Measurements from ENCODE around the gene TMC1.
"Not testable (repeated sequence)": the region's sequence is repeated elsewhere in the genome, so short reads cannot be mapped to it uniquely, and the experiment has no call there.

Gene TMC1

DNA sequence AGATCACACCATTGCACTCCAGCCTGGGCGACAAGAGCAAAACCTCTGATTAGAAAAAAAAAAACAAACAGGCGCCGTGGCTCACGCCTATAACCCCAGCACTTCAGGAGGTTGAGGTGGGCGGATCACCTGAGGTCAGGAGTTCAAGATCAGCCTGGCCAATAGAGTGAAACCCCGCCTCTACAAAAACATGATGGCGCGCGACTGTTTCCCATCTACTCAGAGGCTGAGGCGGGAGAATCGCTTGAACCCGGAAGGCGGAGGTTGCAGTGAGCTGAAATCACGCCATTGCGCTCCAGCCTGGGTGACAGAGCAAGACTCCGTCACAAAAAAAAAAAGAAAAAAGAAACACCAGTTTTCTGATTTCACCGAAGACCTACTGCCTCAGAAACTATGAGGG is at the start of gene TMC1:
Gene TMC1, plus strand, starts transcription at position 193 of the 400 bp plus-strand sequence. CDS start 127,041 bp downstream, outside the sequence.
- DNase-seq = not testable (repeated sequence)

DNA sequence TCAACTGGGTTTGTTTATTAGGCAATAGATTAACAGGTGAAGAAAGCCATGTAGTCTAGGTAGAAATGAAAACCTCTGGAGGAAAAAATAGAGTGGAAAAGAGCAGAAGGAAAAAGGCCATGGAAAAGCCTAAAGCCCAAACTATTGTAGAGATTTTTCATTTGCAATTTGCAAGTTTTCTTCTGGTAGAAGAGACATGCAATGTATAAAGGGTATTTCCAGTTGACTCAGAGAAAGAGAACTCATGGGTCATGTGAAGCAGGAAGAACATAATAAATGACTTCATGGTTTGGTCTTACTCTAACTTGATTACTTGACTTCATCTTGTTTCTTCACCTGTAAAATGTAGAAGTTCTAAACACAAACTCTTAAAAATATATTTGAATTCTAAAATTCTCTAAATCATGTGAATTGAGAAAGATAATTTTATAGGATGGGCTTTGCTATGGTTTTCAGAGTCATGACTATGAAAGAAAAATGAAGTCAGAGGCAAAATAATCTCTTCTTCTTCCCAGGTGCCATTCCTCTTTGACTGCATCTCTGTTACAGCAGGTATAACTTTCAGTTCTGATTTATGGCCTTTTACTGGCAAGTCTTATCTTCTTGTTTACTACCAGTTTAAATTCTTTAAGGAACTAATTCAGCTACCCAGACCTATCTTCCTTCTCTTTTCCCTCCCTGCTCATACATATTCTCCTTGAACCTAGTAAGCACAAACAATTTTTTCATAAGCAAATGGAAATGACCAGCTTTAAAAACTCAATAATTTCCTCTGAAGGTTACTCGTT is 47.7 kb upstream of the TMC1 start:
- DNase-seq = no peak

DNA sequence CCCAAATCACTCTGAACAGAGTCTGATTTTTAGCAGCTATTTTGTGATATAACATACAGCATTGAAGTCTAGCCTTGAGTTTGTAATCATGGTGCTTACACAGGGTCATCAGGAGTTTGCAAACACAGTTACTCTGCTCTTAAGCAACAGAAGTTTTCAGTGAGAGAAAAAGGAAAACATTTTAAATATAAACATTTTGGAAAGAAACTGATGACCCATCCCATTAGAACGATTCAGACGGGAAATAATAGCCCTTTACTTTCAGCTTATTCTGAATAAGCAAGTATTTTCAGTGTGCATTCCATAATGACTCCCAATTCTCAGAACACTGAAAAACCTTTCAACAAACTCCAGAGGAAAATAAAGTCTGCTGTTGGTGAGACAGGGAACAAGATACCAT is 46.7 kb upstream of the TMC1 start:
- no peak for DNase-seq

DNA sequence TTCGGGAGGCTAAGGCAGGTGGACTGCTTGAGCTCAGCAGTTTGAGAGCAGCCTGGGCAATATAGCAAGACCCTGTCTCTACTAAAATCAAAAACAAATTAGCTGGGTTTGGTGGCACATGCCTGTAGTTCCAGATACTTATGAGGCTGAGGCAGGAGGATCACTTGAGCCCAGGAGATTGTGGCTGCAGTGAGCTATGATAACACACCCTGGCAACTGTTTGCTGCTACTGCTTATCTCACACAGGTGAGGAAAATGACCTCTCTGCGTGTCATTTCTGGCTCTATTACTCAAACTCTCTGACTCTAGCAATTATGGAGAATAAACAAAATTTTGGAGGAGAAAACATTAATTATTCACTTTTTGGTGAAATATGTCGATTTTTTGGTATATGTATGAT is 45.3 kb upstream of the TMC1 start:
- no peak for DNase-seq

DNA sequence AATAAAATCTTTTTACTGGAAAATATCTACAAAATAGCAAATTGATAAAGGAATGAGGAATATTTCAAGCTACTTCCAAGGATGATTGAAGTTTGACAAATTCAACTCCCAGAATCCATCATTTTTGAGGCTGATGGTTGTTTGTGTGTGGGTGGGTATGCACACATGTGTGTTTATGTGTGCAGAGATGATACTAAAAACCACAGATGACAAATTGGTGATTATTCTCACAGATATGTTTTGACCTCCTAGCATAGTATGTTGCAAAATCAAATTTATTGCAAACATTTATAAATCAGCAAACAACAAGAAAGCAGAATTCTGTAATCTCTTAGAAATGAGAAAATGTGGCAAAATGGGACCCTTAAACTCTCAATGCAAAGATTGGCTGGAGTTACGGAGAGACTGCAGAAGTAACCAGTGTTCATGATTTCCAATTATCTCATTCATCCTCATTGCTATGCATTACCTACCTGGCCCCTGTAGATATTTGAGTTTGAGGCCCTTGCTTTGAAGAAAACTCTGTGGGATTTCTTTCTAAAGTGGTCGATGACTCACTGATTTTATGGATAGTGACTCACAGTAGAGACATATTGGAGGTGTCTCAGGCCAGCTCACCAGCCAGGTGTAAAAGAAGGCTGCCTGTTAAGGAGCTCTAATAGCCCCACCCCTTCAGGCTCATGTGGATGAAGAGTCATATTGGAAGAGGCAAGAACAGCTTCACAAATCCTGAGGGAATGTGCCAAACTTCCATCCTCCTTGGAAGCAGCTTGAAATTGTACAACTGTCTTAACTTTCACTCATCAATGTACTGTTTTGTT is 44.6 kb upstream of the TMC1 start:
- no peak for DNase-seq

DNA sequence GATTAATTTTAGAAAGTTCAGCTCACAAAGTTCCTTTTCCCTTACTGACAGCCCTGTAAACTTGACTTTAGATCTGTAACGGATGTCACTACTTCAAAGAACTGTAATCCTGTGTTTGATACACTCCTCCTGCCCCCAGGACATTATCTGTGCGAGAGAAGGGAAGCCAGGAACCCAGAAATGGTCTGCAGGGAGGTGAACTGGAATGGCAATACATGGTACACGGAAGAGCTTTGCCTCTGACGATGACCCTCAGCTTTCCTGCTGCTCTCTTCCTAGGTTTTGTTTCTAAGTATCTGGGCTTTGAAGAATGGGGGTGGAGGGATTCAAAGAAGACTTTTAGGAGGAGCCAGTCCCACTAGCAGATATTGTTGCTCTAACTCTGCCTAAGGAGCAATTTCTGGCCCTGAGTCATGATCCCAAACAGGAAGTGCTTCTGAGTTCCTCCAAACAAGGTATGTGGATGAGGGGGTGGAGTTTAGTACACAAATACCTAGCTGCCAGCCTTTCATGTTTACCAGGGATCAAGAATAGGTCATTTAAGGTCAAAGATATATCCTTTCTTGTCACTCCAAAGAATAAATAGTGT is 43.4 kb upstream of the TMC1 start:
- DNase-seq = no peak

DNA sequence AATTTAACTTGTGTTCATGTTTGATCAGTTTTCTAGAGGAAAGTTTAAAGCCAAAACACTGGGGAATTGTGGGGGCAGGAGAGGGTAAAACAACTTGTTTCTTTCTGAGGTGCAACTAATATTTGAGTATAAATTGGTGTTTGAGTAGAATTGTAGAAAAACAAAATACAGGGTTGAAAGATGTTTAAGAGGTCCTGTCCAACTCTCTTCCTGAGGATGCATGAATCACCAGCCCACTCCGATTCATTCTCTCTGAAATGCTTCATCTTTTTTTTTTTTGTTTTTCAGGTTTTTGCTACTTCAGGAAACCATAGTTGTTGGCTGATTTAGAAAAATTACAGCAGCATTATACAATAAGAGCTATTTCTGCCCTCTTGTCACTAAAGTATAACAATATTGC is 42.4 kb upstream of the TMC1 start:
- no peak for DNase-seq

DNA sequence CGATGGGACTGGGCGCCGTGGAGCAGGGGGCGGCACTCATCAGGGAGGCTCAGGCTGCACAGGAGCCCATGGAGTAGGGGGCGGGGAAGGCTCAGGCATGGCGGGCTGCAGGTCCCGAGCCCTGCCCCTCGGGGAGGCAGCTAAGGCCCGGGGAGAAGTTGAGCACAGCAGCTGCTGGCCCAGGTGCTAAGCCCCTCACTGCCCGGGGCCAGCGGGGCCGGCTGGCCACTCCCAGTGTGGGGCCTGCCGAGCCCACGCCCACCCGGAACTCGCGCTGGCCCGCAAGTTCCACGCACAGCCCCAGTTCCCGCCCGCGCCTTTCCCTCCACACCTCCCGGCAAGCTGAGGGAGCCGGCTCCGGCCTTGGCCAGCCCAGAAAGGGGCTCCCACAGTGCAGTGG is 41.1 kb upstream of the TMC1 start:
- not testable (repeated sequence) for DNase-seq

DNA sequence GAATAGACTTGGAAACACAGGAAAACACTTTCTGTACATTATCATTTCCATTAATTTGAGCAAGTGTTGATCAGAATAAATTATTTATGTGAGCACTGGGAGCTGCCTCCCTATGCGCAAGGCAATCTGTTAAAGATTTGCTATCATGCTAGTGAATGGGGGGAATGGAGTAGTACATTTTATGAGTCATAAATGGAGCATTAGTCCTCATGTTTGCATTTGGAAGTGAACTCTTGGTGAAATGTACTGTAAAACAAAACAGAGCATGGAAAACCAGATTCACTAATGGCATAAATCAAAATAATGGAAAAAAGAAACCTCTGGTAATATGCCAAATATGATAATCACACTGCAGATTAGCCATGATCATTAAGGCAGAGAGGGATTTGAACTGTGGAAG is 40.5 kb upstream of the TMC1 start:
- no peak for DNase-seq

DNA sequence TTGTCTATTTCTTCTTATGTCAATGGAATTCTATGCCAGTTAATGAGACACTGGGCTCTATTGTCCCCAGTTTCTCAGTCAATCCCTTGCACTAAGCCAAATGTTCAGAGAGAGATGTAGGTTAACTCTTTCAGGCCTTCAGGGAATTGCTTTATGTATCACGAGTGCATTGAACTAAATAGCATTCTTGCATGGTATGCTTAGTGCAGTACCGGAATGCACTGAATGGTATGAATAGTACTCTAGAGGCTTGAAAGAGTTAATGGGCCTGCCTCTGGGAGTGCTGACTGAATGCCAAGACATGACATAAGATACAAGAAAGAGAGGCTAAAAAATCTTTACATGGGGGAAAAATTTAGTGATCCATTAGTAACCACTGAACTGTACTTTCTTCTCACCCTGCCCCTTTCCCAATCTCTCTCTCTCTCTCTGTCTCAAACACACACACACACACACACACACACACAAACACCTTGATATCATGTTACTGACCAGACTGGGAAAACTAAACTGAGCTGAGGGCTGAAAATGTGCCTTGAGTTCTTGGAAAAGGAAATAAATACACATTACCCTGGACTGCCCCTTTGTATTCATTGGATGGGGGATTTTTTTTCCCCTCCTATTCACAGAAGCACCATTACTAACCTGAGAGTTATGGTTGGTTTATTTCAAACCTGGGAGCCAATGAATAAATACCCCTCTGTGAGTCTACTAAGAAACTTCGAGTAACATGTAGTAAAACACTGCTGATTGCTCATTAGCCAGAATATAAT is 35.4 kb upstream of the TMC1 start:
- no peak for DNase-seq

DNA sequence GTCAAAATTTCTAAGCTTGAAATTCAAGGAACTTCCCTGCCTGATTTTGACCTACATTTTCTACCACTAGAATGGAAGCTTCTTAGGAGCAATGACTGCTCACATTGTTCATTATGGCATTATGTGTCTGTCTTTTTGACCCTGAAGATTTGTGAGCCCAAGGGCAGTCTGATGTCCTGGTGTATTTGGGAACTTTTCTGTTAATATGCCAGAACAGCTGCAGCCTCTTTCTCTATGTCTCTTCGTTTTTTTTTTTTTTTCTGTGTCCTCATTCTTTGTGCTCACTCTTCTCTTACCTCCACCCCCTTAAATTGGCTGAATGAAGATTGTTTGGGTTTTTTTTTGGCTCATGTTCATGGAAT is 34.8 kb upstream of the TMC1 start:
- no peak for DNase-seq

DNA sequence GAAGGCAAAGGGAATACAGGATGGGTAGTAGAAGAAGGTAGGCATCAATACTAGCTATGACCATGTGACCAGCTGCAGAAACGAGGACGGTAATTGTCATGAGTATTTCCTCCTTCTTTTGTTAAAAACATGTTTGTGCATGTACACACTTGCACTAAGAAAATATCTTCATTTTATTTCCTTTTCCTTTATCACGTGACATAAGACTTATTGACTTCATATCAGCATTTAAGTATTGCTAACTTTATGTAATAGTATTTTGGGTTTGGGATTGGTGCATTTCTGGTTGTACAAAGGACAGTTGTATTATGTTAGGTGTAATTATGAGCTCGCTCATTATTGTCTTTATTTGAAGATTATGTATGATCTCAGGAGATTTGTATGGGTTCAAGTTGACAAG is 33.7 kb upstream of the TMC1 start:
- not testable (repeated sequence) for DNase-seq

DNA sequence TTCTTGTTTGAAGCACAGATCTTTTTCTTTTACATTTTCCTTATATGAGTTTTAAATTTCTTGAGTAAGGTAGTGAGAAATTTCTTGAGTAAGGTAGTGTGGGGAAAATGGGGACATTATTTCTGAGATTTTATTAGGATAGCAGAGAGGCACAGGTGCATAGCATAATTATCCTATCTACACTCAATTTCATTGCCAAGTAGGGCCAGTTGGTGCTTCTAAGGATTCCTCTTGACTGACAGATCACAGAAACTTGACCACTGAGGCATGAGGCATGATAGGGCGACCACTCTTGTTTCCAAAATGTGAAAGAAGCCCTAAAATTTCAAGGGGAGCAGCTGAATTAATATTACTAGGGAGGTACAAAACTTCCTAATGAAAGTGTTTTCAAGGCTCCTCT is 31.4 kb upstream of the TMC1 start:
- no peak for DNase-seq

DNA sequence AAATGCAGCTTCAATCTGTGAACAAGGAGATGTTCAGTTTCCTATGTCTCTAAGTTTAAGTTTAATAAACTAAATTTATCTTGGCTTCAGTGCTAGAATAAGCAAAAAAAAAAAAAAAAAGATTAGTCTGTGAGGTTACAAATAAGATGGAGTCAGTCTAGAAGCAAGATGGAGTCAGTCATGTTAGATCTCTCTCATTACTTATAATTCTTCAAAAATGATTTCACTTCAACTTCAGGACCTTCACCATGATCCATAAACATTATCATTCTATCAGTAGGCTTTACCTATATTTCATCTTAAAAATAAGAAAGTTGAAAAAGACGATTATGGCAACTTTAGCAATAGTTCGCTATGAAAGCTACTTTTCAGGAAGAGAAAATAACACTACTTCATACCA is 30.2 kb upstream of the TMC1 start:
- no peak for DNase-seq

DNA sequence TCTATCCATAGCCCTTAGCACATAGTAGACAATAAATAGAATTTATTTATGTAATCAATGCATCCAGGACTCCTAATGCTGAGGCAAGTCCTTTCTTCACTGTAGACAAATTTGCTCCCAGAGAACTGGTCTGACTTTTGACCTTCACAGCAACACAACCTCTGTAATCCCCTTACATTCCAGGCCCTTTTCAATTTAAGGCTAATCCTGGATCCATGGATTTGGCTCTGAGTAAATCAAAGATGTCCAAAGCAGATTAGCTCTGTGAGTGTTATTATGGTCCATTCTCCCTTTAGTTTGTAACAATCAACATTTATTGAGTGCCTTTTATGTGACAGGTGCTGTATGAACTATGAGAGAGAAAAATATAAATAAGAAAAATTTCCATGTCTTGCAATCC is 27.4 kb upstream of the TMC1 start:
- no peak for DNase-seq

DNA sequence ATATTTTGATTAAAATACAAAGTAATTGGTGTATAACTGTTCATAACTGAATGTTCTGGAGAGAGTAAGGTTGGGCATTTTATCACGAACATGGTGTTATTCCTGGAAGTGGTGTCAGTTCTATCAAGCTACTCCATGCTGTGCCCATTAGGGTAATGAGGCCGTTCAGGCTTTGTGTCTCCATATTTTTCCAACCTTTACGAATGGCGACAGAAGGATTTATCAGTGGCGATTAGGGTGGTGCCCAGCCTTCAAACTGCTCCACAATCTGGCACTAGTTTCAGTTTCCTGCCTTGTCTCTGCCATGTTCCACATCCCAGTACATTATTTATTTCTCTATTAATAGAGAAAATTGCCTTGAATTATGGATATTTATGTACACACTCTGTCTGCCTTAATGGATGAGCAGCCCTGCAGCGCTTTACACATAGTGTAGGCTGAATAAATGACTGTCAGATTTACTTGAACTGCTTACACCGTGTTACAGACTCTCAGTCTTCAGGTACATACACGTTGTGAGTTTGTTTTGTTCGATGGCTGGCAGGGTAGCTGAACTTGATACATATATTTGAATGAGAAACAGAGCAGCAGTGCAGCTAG is 23.9 kb upstream of the TMC1 start:
- DNase-seq = no peak

DNA sequence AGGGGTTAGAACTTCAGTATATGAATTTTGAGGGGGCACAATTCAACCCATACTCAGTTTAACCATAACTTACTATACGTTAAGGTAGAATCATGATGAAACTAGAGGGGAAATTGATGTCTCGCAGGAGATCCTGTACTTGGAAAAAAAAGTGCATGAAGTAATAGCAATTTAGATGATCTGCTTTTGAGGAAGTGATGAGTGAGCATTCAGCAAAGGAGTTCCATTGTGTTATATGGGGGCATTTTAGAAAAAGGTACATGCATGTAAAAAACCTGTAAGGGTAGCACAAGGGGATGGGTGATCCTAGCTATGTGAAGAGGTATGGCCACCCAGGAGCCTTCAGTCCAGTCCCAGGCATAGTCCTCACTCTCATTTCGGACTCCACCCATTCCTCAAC is 14.8 kb upstream of the TMC1 start:
- DNase-seq = no peak

DNA sequence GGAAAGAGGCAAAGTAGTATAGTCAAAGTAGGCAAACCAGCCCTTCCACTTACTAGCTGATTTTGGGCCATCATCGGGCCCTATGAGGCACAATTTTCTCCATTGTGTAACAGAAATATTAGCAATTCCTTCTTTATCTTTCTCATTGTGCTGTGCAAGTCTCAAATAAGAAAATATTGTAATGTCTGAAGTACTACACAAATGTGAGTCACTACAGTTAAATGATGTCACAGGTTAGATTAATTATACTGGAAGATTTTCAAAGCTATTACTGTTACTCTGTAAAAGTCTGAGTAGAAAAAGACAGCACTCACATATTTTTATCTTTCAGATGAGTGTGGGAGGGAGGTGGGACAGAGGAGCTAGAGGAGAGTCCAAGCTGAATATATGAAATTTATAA is 12.4 kb upstream of the TMC1 start:
- DNase-seq = no peak

DNA sequence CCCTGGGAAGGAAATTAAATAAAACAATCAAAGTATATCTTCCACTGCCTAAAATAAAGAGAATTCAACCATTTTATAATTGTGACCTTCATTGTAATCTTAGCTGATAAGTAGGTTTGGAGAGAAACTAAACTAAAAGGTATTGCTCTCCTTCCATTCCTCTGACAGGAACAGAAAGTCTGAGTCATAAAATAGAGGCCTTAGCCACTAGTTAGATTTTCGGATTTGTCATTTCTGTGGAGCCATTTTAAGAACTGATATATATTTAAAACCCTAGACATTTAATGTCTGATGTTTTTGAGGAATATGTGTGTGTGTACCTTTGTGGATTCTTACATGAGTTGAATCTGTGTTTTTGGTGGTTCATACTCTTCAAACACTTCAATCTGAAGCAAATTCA is 11.8 kb upstream of the TMC1 start:
- DNase-seq = no peak

DNA sequence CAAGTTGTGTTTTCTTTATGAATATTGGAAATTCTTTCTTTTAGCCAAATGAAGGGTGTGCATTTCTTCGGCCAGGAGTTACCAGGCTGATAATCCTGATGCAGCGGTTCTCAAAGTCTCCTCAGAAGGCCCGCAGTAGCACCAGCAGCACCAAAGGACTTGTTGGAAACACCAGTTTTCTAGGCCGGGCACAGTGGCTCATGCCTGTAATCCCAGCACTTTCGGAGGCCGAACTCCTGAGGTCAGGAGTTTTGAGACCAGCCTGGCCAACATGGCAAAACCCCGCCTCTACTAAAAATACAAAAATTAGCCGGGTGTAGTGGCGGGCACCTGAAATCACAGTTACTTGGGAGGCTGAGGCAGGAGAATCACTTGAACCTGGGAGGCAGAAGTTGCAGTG is 397 bp upstream of the TMC1 start:
- DNase-seq = not testable (repeated sequence)

DNA sequence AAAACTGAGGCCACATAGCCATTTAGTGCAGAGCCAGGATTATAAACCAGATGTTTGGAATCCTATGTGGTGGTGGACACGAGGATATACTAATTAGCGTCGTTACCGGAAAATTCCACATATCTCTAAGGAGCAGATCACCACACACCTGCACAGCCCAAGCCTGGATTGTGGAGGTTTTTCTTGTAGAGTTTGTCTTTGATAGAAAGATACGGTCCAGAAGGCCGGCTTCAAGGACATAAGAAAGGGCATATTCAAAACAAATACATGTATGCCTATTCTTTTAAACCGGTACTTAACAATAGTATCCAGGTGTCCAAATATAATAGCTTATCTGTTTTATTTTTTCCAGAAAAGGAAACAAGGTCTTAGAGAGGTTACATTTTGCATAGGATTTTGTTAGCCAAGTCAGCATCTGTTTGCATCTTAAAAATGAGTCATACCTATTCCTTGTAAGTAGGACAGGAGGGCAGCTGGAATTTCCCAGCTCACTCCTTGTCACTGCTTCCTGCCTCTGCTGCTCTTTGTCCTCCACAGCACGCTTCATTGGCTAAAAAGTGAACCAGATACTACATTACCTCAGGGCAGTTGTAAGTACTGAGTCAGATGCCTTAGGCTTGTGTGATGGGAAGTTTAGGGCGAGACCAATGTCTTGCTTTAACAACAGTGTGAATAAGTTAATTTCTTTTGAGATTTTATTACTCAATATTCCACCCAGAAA is 3.6 kb downstream of the TMC1 start:
- DNase-seq = no peak
